ENCODE data around the gene GNG4. TPM values are rescaled to one million over a fixed set of nuclear protein-coding genes. Genes with fewer than 3 reads are reported as not detected.
"Not testable (repeated sequence)": the region's sequence is repeated elsewhere in the genome, so short reads cannot be mapped to it uniquely, and the experiment has no call there.

The GNG4 gene
- total and polyA plus RNA-seq, 2 experiments from 2014 or later = 0.32 to 1.2 TPM

- DNase-seq = no peak
- Histone ChIP-seq H3K27ac (no peak overlapping the region), H3K9me2 (ENCODE audit: insufficient read depth) (no peaks in the 10 kb centered on the region), H3K79me2 (ENCODE audit: insufficient read depth) (no peaks in the 10 kb centered on the region), H3K9me3 (ENCODE audit: low read depth) (no peaks in the 10 kb centered on the region), H3K4me2 (ENCODE audit: unreplicated experiment) (no peak overlapping the region), H3K4me3 (no peak overlapping the region), H3K27me3 (replicated peaks; ENCODE audit: insufficient read depth) (0 out of 2 replicates have a peak, but pooled peaks cover 7% of the 10 kb centered on the region), H2AFZ (no peak overlapping the region), H3K9ac (no peak overlapping the region), H3K4me1 (ENCODE audit: insufficient read depth) (no peaks in the 10 kb centered on the region), H3K36me3 (ENCODE audit: low read depth) (no peaks in the 10 kb centered on the region), H3F3A (ENCODE audit: insufficient read depth) (no peaks in the 10 kb centered on the region), H4K20me1 (ENCODE audit: insufficient read depth) (no peaks in the 10 kb centered on the region)
- TF ChIP-seq EZH2phosphoT487 (IDR thresholded peaks at IDR 0.05; ENCODE audit: insufficient read depth, low read depth) (no peak), EZH2 (IDR thresholded peaks at IDR 0.05; ENCODE audit: insufficient read depth, poor library complexity, severe bottlenecking) (no peak)
- WGBS, 2 experiments (ENCODE audit: low coverage in 1 of 2, low lambda C conversion rate in 2 of 2, missing lambda C conversion rate in 2 of 2) = 60 to 69% methylated on average over 10 of the region's 10 CpGs
- in situ Hi-C loops (cut with MboI) = no loop called here
Observed at GRCh38 chr1:235552146-235552716, 97.4 kb downstream of the GNG4 start.

DNA sequence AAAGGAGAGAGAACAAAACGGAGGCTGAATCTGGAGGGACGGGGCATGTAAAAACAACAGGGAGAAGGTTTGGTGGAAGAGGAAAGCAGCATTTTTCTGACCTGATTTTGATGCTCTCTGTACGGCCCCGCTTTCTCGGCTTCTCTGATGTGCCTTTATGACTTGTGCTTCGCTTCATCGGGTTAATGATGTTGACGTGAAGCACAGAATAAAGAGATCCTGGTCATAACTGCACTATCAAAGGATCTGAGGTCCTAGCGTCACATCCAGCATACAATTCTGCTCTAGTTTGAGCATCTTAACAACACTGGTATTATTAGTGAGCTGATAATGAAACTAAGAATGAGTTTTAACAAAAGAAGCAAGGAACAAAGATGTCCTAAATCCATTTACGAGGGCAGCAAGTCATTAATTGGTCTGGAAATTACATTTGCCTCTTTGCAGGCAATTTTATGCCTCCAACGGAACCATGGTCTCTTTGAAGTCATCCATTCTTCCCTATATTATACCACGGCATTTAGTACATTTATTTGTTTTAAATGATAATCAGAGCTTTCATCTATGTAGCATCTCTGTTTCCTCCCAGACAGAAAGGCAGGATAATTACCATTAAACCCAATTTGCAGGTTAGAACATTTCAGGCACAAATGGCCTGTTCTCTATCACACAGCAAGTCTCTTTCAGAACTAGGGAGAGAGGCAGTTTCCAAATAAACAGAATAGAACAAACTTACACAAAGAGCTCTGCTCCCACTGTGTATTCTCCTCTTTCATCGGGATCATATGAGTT, 100.0 kb downstream of the GNG4 start:
- Histone ChIP-seq H3K9ac (no peak overlapping the region), H2AFZ (no peak overlapping the region), H3K4me2 (ENCODE audit: unreplicated experiment) (no peak overlapping the region), H3F3A (ENCODE audit: insufficient read depth) (no peaks in the 10 kb centered on the region), H3K27me3 (replicated peaks; ENCODE audit: insufficient read depth) (0 out of 2 replicates have a peak, but pooled peaks cover 7% of the 10 kb centered on the region), H4K20me1 (ENCODE audit: insufficient read depth) (no peaks in the 10 kb centered on the region), H3K4me1 (ENCODE audit: insufficient read depth) (no peaks in the 10 kb centered on the region), H3K9me3 (ENCODE audit: low read depth) (no peaks in the 10 kb centered on the region), H3K27ac (no peak overlapping the region), H3K79me2 (ENCODE audit: insufficient read depth) (no peaks in the 10 kb centered on the region), H3K9me2 (ENCODE audit: insufficient read depth) (no peaks in the 10 kb centered on the region), H3K4me3 (no peak overlapping the region), H3K36me3 (ENCODE audit: low read depth) (no peaks in the 10 kb centered on the region)
- TF ChIP-seq EZH2 (IDR thresholded peaks at IDR 0.05; ENCODE audit: insufficient read depth, poor library complexity, severe bottlenecking) = no peak
- in situ Hi-C loops (cut with MboI) = no loop called here
- no peak for DNase-seq
- 69 to 70% methylated on average over 13 of the region's 13 CpGs for WGBS, 2 experiments (ENCODE audit: low coverage in 1 of 2, low lambda C conversion rate in 2 of 2, missing lambda C conversion rate in 2 of 2)

GRCh38 chr1:235546369-235547155, 103.0 kb downstream of the GNG4 start:
- H3K27ac ChIP-seq; H3K4me2 ChIP-seq (ENCODE audit: unreplicated experiment); H3K9me2 ChIP-seq (ENCODE audit: insufficient read depth); H3K36me3 ChIP-seq (ENCODE audit: low read depth); H3F3A ChIP-seq (ENCODE audit: insufficient read depth); H3K4me3 ChIP-seq; H3K9me3 ChIP-seq (ENCODE audit: low read depth); H3K79me2 ChIP-seq (ENCODE audit: insufficient read depth); DNase-seq; H2AFZ ChIP-seq; H3K9ac ChIP-seq; H3K27me3 ChIP-seq (replicated peaks; ENCODE audit: insufficient read depth); H4K20me1 ChIP-seq (ENCODE audit: insufficient read depth); H3K4me1 ChIP-seq (ENCODE audit: insufficient read depth); in situ Hi-C loops (cut with MboI): not testable (repeated sequence)
- WGBS, 2 experiments (ENCODE audit: low coverage in 1 of 2, low lambda C conversion rate in 2 of 2, missing lambda C conversion rate in 2 of 2) = 43 to 46% methylated on average over 10 of the region's 10 CpGs

- no peaks in the 10 kb centered on the region for H3K9me2 ChIP-seq (ENCODE audit: insufficient read depth)
- WGBS, 2 experiments (ENCODE audit: low coverage in 1 of 2, low lambda C conversion rate in 2 of 2, missing lambda C conversion rate in 2 of 2) = 68 to 76% methylated on average over 9 of the region's 9 CpGs
- H3K9me3 ChIP-seq (ENCODE audit: low read depth) = no peaks in the 10 kb centered on the region
- H3K9ac ChIP-seq = no peak overlapping the region
- H3K27ac ChIP-seq = no peak overlapping the region
- no peaks in the 10 kb centered on the region for H3F3A ChIP-seq (ENCODE audit: insufficient read depth)
- H3K27me3 ChIP-seq (replicated peaks; ENCODE audit: insufficient read depth) = 0 out of 2 replicates have a peak, but pooled peaks cover 7% of the 10 kb centered on the region
- no peak overlapping the region for H2AFZ ChIP-seq
- H3K4me2 ChIP-seq (ENCODE audit: unreplicated experiment) = no peak overlapping the region
- no peaks in the 10 kb centered on the region for H4K20me1 ChIP-seq (ENCODE audit: insufficient read depth)
- H3K36me3 ChIP-seq (ENCODE audit: low read depth) = no peaks in the 10 kb centered on the region
- no peaks in the 10 kb centered on the region for H3K4me1 ChIP-seq (ENCODE audit: insufficient read depth)
- TF ChIP-seq EZH2phosphoT487 (IDR thresholded peaks at IDR 0.05; ENCODE audit: insufficient read depth, low read depth) (no peak), EZH2 (IDR thresholded peaks at IDR 0.05; ENCODE audit: insufficient read depth, poor library complexity, severe bottlenecking) (no peak)
- no peaks in the 10 kb centered on the region for H3K79me2 ChIP-seq (ENCODE audit: insufficient read depth)
- DNase-seq = no peak
- in situ Hi-C loops (cut with MboI) = no loop called here
- no peak overlapping the region for H3K4me3 ChIP-seq
Observed at GRCh38 chr1:235545292-235545930, 104.2 kb downstream of the GNG4 start.

GRCh38 chr1:235542845-235543244, 106.7 kb downstream of the GNG4 start:
- DNase-seq; H3K9ac ChIP-seq; H3K4me3 ChIP-seq; H3K79me2 ChIP-seq (ENCODE audit: insufficient read depth); H3F3A ChIP-seq (ENCODE audit: insufficient read depth); H3K27ac ChIP-seq; H3K9me2 ChIP-seq (ENCODE audit: insufficient read depth); H3K4me1 ChIP-seq (ENCODE audit: insufficient read depth); H3K27me3 ChIP-seq (replicated peaks; ENCODE audit: insufficient read depth); H2AFZ ChIP-seq; H3K36me3 ChIP-seq (ENCODE audit: low read depth); in situ Hi-C loops (cut with MboI); H4K20me1 ChIP-seq (ENCODE audit: insufficient read depth); H3K4me2 ChIP-seq (ENCODE audit: unreplicated experiment); H3K9me3 ChIP-seq (ENCODE audit: low read depth): not testable (repeated sequence)
- 54 to 60% methylated on average over 7 of the region's 7 CpGs for WGBS, 2 experiments (ENCODE audit: low coverage in 1 of 2, low lambda C conversion rate in 2 of 2, missing lambda C conversion rate in 2 of 2)

All from GM23248 (cell line).